ENCODE measurements around the gene ELOVL3.

ELOVL3 gene

DNA sequence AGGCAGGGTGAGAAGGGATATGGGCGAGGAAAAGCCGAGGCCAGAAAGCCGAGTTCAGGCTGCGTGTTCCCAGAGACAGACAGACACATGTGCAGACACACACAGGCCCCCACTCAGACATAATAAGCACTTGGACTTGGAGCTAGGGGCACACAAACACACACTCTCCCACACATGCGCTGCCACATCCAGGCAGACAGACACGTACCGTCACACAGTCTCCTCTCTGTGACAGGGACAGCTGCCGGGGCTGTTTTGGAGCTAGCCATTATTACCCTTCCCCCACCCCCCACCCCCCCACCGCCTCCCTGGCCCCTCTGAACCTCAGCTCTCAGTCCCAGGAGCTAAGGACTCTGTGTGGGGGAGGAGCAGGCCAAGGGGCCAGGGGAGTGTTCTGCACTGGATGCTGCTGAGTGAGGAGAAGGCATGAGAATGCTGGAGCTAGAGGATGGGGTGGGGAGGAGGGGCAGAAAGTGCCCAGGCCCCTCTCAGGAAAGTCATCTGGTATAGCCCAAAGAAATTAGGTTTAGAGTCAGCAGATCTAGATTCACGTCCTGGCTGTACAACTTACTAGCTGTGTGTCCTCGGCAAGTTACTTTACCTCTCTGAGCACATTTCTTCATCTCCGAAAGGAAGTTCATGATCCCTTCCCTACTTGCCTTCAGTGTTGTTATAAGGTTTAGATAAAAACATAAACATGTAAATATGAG is 8.9 kb downstream of the ELOVL3 start:
- Mint-ChIP-seq H3K9me3 (no peaks in the 10 kb centered on the region), H3K36me3 (no peaks in the 10 kb centered on the region)

DNA sequence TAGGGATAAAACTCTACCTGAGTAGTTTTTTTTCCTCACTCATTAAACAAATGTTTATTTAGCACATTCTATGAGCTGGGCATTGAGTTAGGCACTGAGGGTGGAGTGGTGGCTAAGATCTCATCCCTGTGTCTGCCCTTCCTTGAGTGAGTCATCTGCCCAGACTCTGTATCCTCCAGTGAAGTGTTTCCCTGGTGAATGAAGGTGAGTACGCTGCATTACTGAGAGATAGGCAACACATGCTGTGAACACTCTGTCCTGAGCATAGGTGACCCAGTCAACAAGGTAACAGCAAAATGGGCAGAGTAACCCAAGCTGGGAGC is 9.5 kb downstream of the ELOVL3 start:
- Mint-ChIP-seq H3K27me3 (peaks cover 19% of the 10 kb centered on the region), H3K36me3 (no peaks in the 10 kb centered on the region), H3K4me3 (no peak overlapping the region), H3K9me3 (no peaks in the 10 kb centered on the region), H3K4me1 (peaks cover 5% of the 10 kb centered on the region), H3K27ac (no peak overlapping the region)
- no peak for DNase-seq (ENCODE audit: low spot score in 2 of 2)
- no peak for ATAC-seq (ENCODE audit: low read depth)

More for the DNA sequence above, 8.9 kb downstream of the ELOVL3 start:
- Mint-ChIP-seq H3K4me3 (no peak overlapping the region), H3K27me3 (peaks cover 17% of the 10 kb centered on the region), H3K4me1 (peaks cover 7% of the 10 kb centered on the region), H3K27ac (no peak overlapping the region)
- no peak for DNase-seq (ENCODE audit: low spot score in 2 of 2)
- no peak for ATAC-seq (ENCODE audit: low read depth)

DNA sequence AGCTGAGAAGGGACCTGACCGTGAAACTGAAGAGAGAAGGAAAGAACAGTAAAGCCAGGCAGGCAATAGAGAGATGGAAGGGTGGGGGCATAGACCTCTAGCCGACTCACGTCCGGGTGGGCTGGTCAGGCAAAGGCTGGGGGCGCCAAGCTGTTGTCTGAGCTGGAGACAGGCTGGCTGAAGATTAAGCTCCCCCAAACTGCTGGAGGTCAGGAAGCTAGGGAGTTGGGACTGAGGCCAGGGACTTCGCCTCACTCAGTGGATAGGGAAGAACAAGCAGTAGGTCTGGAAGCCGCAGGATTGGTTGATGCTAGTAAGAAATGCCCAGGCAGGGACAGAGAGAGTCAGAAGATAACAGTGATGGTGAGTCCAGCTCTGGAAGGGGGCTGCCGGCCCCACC is 9.9 kb downstream of the ELOVL3 start:
- Mint-ChIP-seq H3K4me1 (peaks cover 7% of the 10 kb centered on the region), H3K27me3 (peaks cover 20% of the 10 kb centered on the region), H3K4me3 (no peak overlapping the region), H3K9me3 (no peaks in the 10 kb centered on the region), H3K27ac (no peak overlapping the region), H3K36me3 (no peaks in the 10 kb centered on the region)
- ATAC-seq (ENCODE audit: low read depth) (no peak), DNase-seq (ENCODE audit: low spot score in 2 of 2) (no peak)

DNA sequence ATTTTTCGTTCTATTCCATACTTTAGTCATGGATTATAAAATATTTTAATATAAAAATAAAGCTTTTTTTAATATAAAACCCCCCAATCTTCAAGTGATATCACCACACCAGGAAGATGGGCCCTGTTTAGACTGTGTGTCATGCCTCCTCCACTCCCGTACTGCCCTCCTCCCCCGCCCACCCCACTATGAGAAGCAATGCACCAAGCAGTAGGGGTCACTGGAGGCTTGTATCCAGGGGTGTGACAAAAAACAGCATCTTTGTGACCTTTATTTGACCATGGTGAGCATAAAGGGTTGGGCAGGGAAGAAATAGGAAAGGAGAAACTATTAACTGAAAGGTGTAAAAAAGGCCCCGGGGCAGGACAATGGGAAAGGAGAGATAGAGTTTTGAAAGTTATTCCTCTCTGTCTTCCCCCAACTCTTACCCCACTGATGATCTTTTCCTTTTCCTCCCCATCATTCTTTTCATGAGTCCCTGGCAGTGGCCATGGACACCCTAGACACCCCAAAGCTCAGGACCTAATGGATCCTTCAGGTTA is 11.7 kb downstream of the ELOVL3 start:
- Mint-ChIP-seq H3K9me3 (no peaks in the 10 kb centered on the region), H3K36me3 (no peaks in the 10 kb centered on the region), H3K27ac (no peak overlapping the region), H3K4me1 (peaks cover 8% of the 10 kb centered on the region), H3K4me3 (no peak overlapping the region), H3K27me3 (peaks cover 18% of the 10 kb centered on the region)
- no peak for ATAC-seq (ENCODE audit: low read depth)
- no peak for DNase-seq (ENCODE audit: low spot score in 2 of 2)

DNA sequence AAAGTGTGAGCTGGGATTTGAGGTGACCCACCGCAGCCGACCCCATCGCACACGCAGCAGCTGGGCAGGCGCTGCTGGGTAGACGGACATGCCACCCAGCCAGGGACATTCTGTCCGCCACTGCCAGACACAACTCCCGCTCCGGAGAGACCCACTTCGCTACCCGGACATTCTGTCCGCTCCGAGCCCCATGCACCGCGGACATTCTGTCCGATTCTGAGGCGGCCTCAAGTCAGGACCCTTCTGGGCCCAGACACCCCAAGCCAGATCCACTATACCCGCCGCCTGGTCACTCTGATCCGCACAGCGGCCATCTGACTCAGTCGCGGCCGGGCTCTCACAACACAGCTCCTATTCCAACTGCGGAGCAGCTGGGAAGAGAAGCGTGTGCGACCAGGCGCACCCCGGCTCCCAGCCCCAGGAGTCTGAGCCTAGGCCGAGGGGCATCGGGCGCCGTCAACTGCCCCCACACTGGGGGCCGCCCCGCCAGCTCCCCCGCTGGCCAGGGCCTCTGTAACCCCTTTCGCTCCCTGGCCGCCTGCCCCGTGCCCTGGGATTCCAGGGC is 14.4 kb downstream of the ELOVL3 start:
- no peak for ATAC-seq (ENCODE audit: low read depth)
- Mint-ChIP-seq H3K27me3 (peaks cover 15% of the 10 kb centered on the region), H3K36me3 (no peaks in the 10 kb centered on the region), H3K27ac (no peak overlapping the region), H3K4me3 (peak overlapping the region; percentile 22), H3K9me3 (no peaks in the 10 kb centered on the region), H3K4me1 (peaks cover 12% of the 10 kb centered on the region)
- no peak for DNase-seq (ENCODE audit: low spot score in 2 of 2)

DNA sequence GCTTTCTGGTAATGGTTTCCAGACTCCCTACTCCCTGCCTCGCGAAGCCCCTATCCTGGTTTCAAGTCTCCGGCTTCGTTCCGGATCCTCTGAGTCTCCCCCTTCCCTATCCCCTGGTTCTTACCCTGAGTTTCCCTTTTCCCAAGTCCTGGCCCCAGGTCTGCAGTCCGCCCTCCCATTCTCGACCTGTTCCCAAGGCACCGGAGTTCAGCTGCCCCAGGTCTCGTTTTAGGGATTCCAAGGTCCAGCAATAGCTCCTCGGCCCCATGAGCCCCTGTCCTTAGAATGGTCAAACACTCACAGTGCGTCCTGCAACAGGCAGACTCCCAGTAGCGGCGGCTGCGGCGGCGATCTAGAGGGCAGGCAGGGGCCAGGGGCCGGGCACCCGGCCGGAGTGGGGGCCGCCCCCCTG is 14.9 kb downstream of the ELOVL3 start:
- peaks cover 15% of the 10 kb centered on the region for H3K27me3 Mint-ChIP-seq
- H3K36me3 Mint-ChIP-seq: no peaks in the 10 kb centered on the region
- DNase-seq (ENCODE audit: low spot score in 2 of 2) (no peak), ATAC-seq (ENCODE audit: low read depth) (no peak)
- peaks cover 14% of the 10 kb centered on the region for H3K4me1 Mint-ChIP-seq
- no peaks in the 10 kb centered on the region for H3K9me3 Mint-ChIP-seq
- H3K4me3 Mint-ChIP-seq: peak overlapping the region; percentile 22
- no peak overlapping the region for H3K27ac Mint-ChIP-seq

DNA sequence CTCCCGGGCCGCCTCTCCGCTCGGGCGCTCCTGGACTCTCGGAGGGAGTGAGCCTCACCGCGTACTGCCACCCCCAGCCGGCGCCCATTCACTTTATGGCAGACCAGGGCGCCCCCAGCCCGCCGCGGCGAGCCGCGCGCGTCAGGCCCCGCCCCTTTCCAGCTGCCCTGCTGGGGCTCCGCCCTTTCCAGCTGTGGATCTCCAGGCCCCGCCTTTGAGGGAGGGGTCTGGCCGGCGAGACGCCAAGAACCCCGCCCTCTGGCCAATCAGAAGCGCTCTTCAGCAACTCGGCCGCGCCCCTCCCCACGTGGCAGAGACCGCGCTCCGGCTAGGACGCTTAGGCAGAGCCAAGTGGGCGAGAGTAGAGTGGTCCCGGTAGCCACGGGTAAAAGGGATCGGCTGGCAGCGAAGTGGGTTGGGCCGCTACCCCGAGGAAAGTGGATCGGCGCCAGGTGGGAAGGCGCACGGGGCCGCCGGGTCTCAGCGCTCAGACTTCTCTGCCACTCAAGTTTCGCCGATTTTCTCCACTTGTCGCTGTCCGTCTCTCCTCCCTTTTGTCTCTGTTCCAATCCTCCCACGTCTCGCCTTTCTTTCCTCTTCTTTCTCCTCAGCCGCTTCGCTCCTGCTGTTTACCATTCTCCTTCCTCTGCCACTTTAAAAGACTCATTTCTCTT is 15.5 kb downstream of the ELOVL3 start, which contains the start of gene PITX3:
Gene PITX3, minus strand, starts transcription at position 69 of the 674 bp plus-strand sequence. CDS start 9,432 bp downstream, outside the sequence.
- Mint-ChIP-seq H3K9me3 (no peaks in the 10 kb centered on the region), H3K27me3 (peaks cover 15% of the 10 kb centered on the region), H3K27ac (no peak within 1 kb of the TSS), H3K4me1 (peaks cover 19% of the 10 kb centered on the region), H3K4me3 (peak within 1 kb of the TSS; percentile 74), H3K36me3 (no peaks in the 10 kb centered on the region)
- ATAC-seq (ENCODE audit: low read depth): peak; percentile 41
- peak; percentile 77 to 79 for DNase-seq (ENCODE audit: low spot score in 2 of 2)

DNA sequence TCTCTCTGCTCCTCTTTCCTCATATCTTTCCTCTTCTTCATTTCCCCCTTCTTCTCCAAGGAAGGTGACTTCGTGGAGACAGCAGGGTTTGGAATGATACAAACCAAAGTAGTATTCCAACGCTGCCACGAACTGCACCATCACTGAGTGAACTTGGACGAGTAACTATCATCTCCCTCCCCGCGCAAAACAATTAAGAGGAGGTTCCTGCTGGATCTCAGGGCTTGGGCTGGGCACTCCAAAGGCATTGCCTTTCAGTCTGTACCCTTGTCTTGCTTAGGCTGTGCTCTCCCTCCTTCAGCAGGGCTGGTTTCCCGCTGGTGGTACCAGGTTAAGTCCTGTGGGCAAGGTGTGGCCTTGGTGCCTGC is 16.0 kb downstream of the ELOVL3 start:
- Mint-ChIP-seq H3K27me3 (peaks cover 13% of the 10 kb centered on the region), H3K36me3 (no peaks in the 10 kb centered on the region), H3K4me1 (peaks cover 24% of the 10 kb centered on the region), H3K4me3 (peak overlapping the region; percentile 74), H3K27ac (no peak overlapping the region), H3K9me3 (no peaks in the 10 kb centered on the region)
- no peak for ATAC-seq (ENCODE audit: low read depth)
- DNase-seq (ENCODE audit: low spot score in 2 of 2): no peak

DNA sequence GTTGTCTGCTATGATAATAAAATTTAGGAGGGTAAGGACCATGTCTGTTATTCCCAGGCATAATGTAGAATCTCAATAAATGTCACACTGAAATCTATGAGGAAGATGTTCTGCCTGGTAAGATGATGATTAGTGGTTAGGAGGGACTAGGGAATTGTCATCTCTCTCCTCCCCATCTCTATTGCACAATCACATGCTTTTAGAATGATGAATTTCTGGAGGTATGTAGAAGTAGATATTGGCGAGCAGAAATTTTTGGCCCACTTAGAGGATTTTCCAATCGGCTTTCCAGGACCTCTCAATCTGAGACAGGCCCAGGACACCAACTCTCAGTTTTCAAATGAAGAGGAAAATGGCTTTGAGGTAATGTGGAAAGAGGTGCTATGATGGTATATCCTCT is 17.2 kb downstream of the ELOVL3 start:
- peaks cover 12% of the 10 kb centered on the region for H3K27me3 Mint-ChIP-seq
- H3K4me1 Mint-ChIP-seq: peaks cover 34% of the 10 kb centered on the region
- DNase-seq (ENCODE audit: low spot score in 2 of 2): no peak
- no peaks in the 10 kb centered on the region for H3K9me3 Mint-ChIP-seq
- H3K4me3 Mint-ChIP-seq: no peak overlapping the region
- no peak for ATAC-seq (ENCODE audit: low read depth)
- H3K36me3 Mint-ChIP-seq: no peaks in the 10 kb centered on the region
- no peak overlapping the region for H3K27ac Mint-ChIP-seq

DNA sequence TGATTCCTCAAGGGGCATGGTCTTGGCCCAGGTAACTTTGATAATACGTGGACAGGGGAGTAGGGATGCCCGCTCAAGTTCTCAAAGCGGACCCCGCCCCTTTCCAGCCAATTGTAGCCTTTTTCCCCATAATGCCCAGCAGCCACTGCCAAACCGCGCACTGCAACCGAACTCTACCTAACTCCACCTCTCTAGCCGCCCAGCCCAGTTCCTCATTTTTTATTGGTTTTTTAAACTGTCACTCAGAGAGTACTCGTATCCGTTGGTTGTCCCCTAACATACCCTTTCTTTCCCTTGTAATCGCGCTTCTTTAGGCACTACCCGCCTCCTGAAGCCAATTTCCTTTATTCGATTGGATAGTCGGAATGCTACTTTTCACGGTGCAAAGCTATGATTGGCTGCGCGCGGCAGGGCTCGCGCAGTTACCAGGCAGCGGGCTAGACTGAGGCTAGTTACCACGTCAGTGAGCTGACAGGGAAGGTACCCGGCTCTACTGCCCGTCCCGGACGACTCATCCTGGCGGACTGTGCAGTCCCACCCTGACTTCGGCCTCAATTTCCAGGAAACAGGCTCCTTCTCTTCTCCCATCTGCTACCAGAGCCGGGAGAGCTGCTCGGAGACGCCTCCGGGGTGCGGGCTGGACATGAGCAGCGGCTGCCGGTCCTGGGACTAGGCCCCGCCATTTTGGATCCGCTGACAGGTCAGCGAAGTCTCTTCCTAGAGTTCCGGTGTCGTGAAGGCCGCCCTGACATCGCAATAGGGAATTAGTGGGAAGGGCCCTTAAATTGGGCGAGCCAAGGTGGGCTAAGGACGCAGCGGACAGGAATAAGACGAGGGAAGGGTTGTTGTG is 19.2 kb downstream of the ELOVL3 start, which contains the start of gene GBF1:
Gene GBF1, plus strand, starts transcription at position 451 of the 850 bp plus-strand sequence. CDS start 13,407 bp downstream, outside the sequence.
- DNase-seq (ENCODE audit: low spot score in 2 of 2) (peak; percentile 76 to 93), ATAC-seq (ENCODE audit: low read depth) (peak; percentile 86)
- Mint-ChIP-seq H3K27ac (peak within 1 kb of the TSS; percentile 91), H3K4me3 (peak within 1 kb of the TSS; percentile 97), H3K36me3 (no peaks in the 10 kb centered on the region), H3K4me1 (peaks cover 34% of the 10 kb centered on the region), H3K27me3 (peaks cover 11% of the 10 kb centered on the region), H3K9me3 (no peaks in the 10 kb centered on the region)

DNA sequence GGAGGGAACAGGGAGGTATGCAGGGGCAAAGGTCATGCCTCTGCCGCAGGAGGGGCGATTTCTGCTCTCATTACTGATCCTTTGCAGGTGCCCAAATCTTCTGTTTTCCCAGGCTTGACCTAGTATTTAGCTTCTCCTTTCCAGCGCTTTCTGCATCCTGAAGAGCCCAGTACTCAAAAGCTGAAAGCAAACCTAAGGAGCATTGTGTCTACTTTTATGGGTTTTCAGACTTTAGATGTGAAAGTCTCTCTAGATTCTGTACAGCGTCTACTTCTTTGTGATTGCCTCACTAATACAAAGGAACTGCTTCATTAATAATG is 19.8 kb downstream of the ELOVL3 start:
- H3K4me3 Mint-ChIP-seq: peak overlapping the region; percentile 97

DNA sequence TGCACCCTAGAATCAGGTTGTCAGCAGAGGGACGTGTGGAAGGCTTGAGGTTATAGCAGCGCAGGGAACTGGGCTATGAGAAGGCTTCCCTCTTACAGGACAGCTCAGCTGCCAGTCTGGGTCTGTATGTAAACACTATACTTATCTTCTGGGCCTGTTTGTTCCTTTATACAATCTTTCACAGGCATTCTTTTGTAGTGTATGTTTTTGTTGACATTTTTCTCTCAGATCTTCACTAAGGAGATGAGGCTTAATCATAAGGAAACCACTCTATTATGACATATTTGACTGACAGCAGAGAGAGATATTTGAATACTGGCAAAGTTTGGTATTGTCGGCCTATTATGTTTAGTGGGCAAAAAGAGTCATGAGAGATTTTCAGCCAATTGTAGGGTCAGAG is 20.2 kb downstream of the ELOVL3 start:
- peak overlapping the region; percentile 91 for H3K27ac Mint-ChIP-seq
- ATAC-seq (ENCODE audit: low read depth): no peak

More for the DNA sequence above, 19.8 kb downstream of the ELOVL3 start:
- Mint-ChIP-seq H3K4me1 (peaks cover 33% of the 10 kb centered on the region), H3K27ac (peak overlapping the region; percentile 91), H3K9me3 (no peaks in the 10 kb centered on the region), H3K36me3 (no peaks in the 10 kb centered on the region), H3K27me3 (peaks cover 9% of the 10 kb centered on the region)
- ATAC-seq (ENCODE audit: low read depth) (no peak), DNase-seq (ENCODE audit: low spot score in 2 of 2) (no peak)

DNA sequence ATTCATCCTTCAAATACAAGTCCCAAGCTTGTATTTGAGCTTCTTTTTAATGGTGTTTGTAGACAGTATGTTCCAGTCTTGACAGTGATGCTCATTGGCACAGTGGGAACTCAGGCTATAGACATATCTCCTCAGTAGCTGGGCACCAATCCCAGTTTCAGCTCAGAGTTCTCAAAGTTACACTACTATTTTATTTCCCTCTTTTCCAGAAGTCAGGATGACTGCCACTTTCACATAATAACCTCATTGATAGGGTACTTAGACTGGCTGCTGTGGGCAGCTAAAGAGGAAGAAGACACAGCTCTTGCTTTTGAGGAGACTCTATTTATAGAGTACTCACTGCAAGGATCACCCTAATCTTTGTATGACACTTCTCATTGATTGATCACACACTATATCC is 21.6 kb downstream of the ELOVL3 start:
- Mint-ChIP-seq H3K27me3 (peaks cover 4% of the 10 kb centered on the region), H3K4me3 (peak overlapping the region; percentile 22), H3K4me1 (peaks cover 27% of the 10 kb centered on the region), H3K36me3 (no peaks in the 10 kb centered on the region), H3K27ac (peak overlapping the region; percentile 5), H3K9me3 (no peaks in the 10 kb centered on the region)
- DNase-seq (ENCODE audit: low spot score in 2 of 2) (no peak), ATAC-seq (ENCODE audit: low read depth) (no peak)

More for the DNA sequence above, 20.2 kb downstream of the ELOVL3 start:
- Mint-ChIP-seq H3K36me3 (no peaks in the 10 kb centered on the region), H3K4me3 (peak overlapping the region; percentile 97), H3K27me3 (peaks cover 7% of the 10 kb centered on the region), H3K4me1 (peaks cover 31% of the 10 kb centered on the region), H3K9me3 (no peaks in the 10 kb centered on the region)
- no peak for DNase-seq (ENCODE audit: low spot score in 2 of 2)

All from memory B cell (primary cell).